Thyroid gland (tissue), 4 donors: ENCODE results near the gene DICER1.

Experiments
- CTCF ChIP-seq, 6 experiments: fragments of 200-600 bp in 3 of 6; fragments of 450-650 bp in 3 of 6; sonication (generic) in 3 of 6; IDR thresholded peaks; one replicate each; pipeline ENCODE4 v1.5.1; 2016 to 2019; ENCODE audit warnings: antibody characterized with exemption in 6 of 6, mild to moderate bottlenecking in 2 of 6, inconsistent platforms in 1 of 6, moderate library complexity in 1 of 6
- POLR2A ChIP-seq, 2 donors: fragments of 450-650 bp; IDR thresholded peaks; one replicate each; pipeline ENCODE4 v1.6.1; 2017; ENCODE audit warnings: antibody characterized with exemption in 2 of 2, mild to moderate bottlenecking in 2 of 2, moderate library complexity in 1 of 2

- TF ChIP-seq CTCF (IDR thresholded peaks at IDR 0.05) (no peak), POLR2A (IDR thresholded peaks at IDR 0.05) (no peak)
Measured at GRCh38 chr14:95138876-95139275, 18.5 kb downstream of the DICER1 start.
